ENCODE data around the gene CREB1.
"Not testable (repeated sequence)": the region's sequence is repeated elsewhere in the genome, so short reads cannot be mapped to it uniquely, and the experiment has no call there.

Gene CREB1

DNA sequence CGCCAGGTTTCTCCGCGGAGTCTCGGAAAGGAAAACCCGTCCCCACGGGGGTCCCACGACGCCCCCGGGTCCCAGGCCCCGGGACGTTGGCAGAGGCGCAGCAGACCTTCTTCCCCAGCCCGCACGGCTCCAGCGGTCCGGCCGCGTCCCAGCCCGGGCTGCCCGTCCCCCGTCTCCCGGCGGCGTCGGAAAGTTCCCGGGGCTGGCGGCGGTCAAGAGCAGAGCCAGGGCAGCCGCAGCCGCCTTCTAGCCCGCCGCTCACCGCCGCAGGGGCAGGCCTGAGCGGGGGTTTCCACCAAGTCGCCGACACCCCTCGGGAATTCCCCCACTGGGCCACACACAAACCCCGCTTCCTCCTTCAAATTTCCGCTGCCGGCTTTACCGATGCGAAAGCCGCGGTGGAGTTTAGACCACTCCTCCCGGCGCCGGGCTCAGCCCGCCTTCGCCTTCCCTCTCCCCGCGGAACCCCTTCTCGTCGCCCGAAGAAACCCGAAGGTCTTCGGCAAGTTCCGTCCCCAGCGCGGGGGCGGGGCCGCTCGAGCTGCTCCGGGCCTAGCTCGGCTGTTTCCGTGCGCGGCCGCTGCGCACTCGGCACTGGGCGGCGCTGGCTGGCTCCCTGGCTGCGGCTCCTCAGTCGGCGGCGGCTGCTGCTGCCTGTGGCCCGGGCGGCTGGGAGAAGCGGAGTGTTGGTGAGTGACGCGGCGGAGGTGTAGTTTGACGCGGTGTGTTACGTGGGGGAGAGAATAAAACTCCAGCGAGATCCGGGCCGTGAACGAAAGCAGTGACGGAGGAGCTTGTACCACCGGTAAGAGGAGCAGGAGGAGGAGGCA is at the start of gene CREB1:
TSS of gene CREB1 (plus strand) at position 633 of the 830 bp plus-strand sequence. CDS start 25,674 bp downstream, outside the sequence.
- peak; percentile 97 for DNase-seq (ENCODE audit: low read depth, low spot score)

DNA sequence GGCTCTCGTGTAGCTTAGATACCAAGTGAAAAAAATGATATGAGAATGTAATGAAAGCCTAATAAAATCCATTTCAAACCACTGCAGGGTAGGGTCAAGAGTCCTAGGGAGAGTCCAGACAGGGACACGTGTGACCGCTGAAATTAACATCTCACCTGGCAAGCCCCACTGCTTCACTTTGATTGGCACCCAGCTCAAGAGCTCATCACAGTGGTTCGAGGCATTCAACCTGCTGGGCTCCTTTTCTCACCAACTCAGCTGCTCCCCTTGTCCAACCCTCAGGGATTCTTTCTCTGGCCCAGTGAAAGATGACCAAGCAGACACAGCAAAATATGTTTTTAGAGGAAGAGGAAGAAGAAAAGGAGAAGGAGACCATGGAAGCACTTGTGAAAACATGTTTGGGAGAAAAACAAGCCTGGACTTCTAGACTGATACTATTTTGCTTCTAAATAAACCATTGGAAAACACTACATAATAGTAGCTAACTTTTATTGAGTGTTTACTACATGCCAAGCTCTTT is 49.2 kb upstream of the CREB1 start:
- no peak for DNase-seq (ENCODE audit: low read depth, low spot score)

DNA sequence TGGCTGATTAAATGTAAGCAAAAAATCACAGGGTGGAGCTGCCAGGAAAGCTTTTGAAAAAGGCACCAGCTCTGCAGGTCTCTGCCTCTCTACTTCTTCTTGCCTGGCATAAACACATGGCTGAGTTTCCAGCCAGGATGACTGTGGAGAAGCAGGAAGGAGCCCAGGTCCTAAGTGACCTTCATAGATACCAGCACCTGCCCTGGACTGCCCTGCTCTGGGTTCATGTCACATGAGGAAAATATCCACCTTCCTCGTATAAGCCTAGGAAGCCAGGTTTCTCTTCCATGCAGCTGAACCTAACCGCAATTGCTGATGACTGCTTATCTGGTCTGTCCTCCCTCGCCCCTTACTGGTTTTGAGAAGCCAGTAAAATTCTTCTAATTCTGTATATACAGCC is 47.8 kb upstream of the CREB1 start:
- no peak for DNase-seq (ENCODE audit: low read depth, low spot score)

DNA sequence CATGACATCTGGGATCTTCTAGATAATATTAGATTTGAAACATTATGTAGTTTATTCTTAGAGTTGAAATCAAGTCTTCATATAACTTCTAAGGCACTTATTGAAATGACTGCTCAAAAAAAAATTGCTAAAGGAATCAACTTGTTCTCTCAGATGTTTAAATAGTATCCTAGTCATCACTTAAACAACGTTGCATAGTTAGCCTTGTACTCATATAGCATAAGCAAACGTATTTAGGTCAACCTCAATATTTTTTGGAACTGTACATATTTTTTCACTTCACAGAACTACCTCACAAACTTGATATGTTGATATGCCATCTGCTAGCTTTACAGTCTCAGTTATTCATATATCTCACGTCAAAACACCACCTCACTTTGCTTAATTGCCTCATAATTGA is 47.1 kb upstream of the CREB1 start:
- DNase-seq (ENCODE audit: low read depth, low spot score), result no peak

DNA sequence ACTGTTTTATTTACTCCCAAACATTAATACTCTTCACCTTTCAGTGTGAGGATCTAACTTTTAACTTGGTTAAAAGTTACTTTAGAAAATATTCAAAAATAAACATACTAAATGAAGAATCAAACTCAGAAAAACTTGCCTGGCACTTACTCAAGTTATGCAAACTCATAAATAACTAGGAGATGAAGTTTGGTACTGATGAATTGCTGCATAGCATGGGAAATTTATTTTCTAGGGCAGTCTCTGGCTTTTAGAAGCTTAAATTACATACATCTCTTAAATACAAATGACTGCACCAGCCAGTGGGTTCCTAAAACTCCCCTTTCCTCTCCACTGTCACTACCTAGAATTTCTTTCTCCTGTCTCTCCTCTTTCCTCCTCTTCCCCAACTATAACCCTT is 46.7 kb upstream of the CREB1 start:
- DNase-seq (ENCODE audit: low read depth, low spot score), result no peak

DNA sequence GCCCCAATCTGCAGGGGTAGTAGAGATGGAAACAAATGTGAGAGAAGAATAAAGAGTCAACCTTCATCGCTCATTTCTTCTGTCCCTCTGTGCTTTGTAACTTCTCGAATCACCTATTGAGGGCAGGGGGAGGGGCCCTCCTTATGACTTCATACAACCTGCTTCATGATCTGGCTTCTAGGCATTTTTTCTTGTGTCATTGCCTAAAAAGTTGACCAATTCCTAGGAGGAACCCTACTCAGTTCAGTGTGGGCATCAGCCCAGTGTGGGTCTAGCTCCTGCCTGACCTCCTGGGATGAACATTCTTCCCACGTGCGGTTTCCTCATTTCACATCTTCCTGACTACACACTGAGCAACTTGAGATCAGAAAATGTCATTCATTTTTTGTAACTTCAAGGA is 46.3 kb upstream of the CREB1 start:
- DNase-seq (ENCODE audit: low read depth, low spot score), result no peak

DNA sequence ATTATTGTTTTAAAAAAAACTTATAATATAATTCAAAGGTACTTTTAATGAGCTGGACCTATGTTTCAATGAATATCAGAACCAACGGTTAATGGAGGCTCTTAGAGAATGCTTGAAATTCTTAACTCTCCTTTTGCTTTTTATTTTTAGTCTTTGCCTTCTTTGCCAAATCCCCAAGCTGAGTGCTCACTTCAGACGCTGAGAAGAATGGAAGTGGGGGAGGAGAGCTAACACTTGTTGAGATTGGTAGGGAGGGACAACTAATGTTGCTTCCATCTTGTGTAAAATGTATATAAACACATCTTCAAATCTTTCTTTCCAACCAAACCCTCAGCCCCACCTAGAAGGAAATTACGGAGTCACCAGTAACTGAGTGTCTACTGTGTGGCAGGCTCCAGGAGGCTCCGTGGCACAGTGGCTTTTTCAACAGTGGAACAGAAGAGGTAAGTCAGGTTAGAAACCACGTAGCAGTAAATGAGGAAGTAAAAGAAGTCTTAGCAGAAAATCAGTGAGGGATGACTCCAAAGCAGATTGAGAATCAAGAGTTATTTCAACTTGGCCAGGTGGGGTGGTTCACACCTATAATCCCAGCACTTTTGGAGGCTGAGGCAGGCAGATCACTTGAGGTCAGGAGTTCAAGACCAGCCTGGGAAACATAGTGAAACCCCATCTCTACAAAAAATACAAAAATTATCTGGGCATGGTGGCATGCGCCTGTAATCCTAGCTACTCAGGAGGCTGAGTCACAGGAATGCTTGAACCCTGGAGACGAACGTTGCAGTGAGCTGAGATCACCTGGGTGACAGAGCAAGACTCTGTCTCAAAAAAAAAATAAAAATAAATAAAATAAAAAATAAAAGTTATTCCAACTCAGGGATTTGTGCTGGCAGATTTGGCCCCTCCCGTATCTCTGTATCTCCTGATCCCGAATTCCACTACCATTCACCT is 45.0 kb upstream of the CREB1 start:
- no peak for DNase-seq (ENCODE audit: low read depth, low spot score)

DNA sequence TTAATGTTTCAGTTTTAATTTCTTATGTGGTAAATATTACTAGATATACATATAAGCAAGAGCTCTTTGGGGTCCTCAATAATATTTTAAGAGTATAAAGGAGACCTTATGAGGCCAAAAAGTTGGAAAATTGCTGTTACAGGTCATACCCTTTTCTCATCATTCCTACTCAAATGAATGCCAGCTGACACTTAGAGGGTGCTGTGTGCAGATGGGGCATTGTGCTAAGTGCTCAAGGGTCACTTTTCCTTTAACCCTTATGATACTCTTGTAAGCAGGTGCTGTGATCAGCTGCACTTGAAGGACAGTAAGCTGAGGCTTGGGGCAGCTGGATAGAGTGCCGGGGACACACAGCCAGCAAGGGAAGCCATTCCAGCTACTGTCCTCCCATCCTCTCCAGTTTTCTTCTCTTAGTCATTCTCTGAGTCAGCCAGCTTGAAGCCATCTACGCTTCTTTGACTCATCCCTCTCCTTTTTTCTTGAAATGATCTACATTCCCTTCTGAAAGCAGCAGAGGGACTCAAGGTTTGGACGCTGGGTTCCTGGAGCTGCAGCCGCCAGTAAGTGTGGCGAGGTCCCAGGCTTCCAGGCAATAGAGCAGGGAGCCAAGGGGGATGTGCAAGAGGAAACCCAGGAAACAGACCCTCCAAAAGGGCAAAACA is 42.0 kb upstream of the CREB1 start:
- no peak for DNase-seq (ENCODE audit: low read depth, low spot score)

DNA sequence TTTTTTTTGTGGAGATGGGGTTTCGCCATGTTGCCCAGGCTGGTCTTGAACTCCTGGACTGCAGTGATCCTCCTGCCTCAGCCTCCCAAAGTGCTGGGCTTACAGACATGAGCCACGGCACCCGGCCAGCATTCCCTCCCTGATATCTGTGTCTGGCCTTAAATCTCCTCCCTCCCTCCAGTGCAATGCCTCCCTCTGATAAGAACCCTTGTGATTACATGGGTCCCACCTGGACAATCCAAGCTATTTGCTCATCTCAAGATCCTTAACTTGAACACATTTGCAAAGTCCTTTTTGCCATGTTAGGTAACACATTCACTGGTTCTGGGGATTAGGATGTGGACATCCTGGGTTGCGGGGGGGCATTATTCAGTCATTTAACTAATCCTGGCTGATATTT is 40.5 kb upstream of the CREB1 start:
- no peak for DNase-seq (ENCODE audit: low read depth, low spot score)

DNA sequence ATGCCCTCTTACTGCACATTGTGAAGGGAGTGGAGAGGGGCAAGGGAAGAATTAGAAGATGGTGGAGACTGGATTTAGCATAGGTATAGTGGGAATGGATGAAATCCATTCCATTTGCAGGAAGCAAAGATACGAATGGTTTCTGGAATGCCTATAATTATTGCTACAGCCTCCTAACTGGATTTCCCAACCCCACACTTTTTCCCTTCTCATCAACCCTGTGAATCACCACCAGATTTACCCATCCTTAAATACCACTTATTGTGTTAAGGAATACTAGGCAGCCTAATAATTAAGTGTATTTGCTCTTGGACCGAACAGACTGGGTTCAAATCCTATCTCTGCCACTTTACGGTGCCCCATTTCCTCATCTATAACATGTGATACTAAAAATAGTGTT is 39.3 kb upstream of the CREB1 start:
- DNase-seq (ENCODE audit: low read depth, low spot score), result no peak

DNA sequence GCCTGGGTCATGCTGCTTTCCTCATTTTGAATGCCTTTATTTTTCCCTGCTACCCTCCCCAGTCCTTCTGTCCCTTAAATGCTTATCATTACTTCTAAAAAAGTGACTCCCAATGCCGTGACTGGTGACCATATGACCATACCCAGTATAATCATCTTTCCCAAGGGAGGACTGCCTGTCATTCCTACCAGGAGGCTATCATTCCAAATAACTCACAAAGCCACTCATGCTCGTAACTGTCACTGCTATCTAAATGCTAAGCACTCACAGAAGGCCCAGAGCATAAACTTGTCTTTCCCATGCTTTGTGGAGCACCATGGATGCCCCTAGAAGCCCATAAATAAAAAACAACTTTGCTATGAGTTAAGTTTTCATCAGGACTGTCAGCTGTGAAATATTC is 38.7 kb upstream of the CREB1 start:
- DNase-seq (ENCODE audit: low read depth, low spot score), result no peak

DNA sequence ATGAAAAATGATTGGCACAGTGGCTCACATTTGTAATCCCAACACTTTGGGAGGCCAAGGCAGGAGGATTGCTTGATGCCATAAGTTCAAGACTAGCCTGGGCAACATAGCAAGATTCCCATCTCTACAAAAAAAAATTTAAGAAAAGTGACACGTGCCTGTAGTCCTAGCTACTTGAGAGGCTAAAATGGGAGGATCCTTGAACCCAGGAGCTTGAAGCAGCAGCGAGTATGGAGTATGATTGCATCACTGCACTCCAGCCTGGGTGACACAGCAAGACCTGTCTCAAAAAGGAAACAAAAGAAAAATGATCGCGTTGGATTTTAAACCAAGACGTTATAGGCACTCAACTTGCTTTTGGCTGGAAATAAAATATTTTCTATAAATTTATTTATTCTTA is 37.8 kb upstream of the CREB1 start:
- no peak for DNase-seq (ENCODE audit: low read depth, low spot score)

DNA sequence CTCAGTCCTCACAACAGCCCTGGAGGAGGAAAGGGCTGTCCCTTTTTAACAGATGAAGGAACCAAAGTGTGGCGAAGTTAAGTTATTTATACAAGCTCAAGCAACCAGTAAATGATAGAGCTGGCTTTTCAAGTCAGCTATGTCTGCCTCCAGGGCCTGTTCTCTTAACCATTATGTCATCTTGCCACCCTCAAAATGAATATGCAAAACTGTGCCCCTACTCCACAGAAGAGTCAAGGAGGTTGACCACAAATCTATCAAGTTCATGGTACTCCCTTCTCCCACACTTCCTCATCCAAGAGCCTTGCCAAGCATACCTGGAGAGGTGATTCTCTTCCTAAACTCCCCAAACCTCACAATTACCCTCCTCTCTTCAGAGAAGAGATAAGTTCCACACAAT is 37.3 kb upstream of the CREB1 start:
- no peak for DNase-seq (ENCODE audit: low read depth, low spot score)

DNA sequence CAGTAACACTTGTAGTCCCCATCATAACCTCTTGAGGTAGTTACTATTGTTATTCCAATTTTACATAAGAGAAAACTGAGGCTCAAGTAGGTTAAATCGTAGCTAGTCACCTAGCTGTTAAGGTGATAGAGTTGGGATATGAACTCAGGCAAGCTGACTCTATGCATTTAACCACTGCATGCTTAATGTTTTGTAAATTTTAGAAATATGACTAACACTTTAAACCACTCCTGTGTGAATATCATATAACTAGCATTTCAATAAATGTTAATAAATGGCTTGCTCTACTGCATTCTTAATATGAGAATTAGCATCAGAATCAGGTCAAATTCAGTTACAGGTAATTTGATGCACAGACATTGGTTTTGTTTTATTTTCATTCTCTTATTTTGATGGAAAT is 35.6 kb upstream of the CREB1 start:
- no peak for DNase-seq (ENCODE audit: low read depth, low spot score)

DNA sequence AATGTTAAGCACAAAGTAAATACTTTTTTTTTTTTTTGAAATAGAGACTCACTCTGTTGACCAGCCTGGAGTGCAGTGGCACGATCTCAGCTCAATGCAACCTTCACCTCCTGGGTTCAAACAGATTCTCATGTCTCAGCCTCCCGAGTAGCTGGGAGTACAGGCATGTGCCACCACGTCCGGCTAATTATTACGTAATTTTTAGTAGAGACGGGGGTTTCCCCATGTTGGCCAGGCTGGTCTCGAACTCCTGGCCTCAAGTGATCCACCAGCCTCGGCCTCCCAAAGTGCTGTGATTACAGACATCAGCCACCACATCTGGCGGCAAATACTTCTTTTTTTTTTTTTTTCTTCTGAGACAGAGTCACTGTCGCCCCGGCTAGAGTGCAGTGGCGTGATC is 32.8 kb upstream of the CREB1 start:
- DNase-seq (ENCODE audit: low read depth, low spot score), result not testable (repeated sequence)

DNA sequence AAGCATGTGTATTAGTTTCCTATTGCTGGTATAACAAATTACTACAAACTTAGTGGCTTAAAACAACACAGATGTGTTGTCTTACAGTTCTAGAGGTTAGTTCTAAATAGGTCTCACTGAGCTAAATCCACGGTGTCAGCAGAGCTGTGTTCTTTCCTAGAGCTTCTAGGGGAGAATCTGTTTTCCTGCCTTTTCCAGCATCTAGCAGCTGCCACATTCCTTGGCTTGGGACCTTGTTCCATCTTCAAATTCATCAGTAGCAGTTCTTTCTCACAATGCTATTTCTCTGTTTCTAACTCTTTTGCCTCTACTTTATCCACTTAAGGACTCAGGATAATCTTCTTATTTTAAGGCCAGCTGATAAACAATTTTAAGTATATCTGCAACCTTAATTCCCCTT is 32.2 kb upstream of the CREB1 start:
- no peak for DNase-seq (ENCODE audit: low read depth, low spot score)

DNA sequence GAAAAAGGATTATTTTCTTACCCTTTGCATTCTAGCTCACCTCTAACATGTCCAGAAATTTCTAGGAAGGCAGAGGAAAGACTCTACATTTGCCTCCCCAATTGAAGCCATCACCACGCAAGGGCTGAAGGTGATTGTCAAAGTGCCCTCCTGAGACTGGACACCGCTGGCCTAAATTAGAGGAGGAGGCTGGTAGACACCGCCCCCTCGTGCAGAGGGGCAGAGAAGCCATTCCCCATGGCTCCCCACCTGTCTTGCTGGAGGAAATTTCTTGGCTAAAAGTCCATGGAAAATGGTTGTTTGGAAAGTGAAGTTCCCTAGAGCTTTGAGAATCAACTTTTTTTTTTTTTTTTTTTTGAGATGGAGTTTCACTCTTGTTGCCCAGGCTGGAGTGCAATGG is 31.3 kb upstream of the CREB1 start:
- DNase-seq (ENCODE audit: low read depth, low spot score), result no peak

DNA sequence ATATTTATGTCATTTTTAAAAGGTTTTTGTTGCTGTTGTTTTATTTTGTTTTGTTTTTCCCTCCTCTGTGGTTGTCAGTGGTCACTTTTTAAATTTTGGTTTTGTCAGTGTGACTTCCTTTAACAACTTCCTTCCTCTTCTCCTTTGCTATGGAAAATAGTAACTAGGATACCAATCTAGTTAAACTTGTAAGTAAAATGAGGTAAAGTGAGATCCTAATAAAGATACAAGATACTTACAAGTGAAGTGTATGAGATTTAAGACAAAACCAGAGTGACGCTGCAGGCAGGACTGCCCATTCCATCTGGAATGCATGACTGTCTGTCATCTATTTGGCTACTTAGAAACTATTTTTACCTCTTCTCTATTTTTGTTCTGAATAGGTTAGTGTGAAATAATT is 30.6 kb upstream of the CREB1 start:
- DNase-seq (ENCODE audit: low read depth, low spot score), result no peak

DNA sequence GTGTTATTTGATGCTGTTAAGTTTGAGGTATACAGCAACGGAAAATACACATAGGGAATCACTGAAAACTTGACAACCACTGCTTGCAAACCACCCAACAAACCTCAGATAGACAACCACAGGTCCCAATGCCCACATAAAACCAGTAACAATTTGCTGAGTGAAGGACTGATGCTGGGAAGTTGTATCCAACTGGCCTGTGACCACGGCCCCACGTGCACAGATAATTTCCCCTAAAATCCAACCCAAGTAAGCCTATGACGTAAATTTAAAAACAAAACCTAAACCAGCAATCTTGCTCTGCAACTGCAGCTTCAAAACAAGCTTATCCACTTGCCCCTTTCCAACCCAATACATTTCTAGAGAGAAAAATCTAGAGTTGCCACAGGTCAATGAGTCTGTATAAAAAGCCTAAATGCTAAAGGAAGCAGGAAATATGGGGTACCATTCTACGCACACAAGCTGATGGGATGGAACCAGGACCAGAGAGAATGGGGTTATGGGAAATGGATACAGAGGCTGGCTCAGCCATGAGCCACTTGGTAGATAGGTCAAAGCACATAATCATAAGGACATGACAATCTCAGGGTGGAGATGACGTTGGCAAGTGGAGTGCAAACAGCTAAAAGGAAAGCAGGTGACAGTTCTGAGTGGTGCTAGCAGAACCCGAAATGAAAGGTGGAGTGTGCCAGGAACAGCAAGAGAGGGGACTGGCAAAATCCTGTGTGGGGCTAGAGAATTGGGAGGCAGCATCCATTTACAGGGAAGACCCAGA is 27.8 kb upstream of the CREB1 start:
- DNase-seq (ENCODE audit: low read depth, low spot score), result no peak

DNA sequence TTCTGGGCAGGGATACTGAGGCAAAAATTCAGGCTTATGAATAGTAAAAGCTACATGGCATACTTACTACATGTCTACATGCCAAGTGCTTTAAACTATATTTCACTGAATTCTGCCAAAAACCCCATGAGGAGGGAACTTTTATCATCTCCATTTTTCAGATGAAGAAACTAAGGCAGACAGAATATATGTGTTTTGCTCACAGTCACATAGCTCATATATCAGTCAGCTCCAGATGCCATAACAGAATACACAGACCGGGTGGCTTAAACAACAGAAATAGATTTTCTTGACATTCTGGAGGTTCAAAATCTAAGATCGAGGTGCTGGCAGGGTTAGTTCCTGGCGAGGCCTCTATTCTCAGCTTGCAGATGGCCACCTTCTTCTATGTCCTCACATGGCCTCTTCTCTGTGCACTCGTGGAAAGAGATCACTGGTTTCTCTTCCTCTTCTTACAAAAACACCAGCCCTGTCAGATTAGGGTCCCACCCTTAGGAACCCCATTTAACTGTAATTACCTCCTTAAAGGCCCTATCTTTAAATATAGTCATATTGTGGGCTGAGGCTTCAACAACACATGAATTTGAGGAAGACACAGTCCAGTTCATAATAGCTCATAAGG is 27.1 kb upstream of the CREB1 start:
- DNase-seq (ENCODE audit: low read depth, low spot score), result no peak

DNA sequence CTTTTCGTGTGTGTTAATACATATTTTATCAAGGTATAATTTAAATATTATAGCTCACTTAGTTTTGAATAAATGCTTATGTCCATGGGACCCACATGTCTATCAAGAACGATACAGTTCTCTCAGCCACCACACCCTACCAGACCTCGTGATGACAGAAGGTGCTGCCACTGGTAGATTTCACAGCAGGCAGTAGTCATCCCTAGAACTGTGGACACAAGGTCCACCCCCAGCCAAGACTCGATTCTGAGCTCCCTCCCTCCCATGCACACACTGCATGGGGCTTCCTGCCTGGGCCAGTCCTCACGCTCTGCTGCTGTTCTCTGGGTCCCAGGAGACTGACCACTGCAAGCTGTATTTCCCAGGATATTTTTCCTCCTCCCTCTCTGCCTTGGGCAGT is 26.5 kb upstream of the CREB1 start:
- DNase-seq (ENCODE audit: low read depth, low spot score), result peak; percentile 76

Measured in smooth muscle cell of the brain vasculature (primary cell).